GM08714 (cell line): ENCODE measurements around the gene THRA.

Source experiments
- H3K4me3 ChIP-seq: fragments of 200-500 bp; sonication (Bioruptor generic); 2 replicates; pipeline ENCODE4 v1.5.1; 2014; ENCODE audit warnings: mild to moderate bottlenecking, low read length, inconsistent platforms
- ZNF274 ChIP-seq: IDR thresholded peaks from 2 replicates; pipeline ENCODE4 v1.6.1; 2012; ENCODE audit warnings: mild to moderate bottlenecking, low read depth, low read length

Gene THRA

DNA sequence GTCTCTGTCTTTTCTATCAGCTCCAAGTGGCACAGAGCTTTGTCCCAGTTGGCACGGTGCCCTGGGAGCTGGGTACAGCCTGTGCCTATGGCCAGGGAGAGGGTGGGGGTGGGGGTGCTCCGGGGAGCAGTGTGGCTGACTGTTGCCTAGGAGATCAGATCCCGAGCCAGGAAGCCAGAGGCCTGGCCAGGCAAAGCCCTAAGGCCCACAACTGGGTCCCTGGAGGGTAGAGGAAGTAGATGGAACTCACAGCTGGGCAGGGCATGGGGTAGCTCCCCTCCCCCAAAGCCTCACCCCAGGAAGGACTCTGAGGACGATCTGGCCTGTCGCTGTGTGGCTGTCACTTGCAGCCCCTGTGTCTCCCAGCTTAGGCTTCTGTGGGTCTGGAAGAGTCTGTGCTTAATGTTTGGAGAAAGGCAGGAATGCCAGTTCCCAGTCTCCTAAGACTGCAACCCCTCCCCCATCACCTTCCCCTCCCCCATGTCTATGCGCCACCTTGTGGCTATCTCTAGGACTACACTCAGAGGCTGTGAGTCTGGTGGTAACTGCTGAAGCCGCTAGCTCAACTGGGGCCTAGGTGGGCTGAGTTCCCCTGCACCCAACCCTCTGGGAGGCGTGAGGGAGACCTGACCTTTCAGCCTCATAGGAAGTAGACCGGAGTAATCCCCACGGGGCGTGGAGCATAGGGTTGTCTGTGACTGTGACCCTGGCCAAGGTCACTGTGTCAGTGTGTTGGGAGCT is 12.6 kb downstream of the THRA start:
- H3K4me3 ChIP-seq, result no peak overlapping the region

GRCh38 chr17:40075942-40076498 is 13.3 kb downstream of the THRA start:
- TF ChIP-seq ZNF274, result no peak
- H3K4me3 ChIP-seq, result no peak overlapping the region

More for the DNA sequence above, 12.6 kb downstream of the THRA start:
- no peak for TF ChIP-seq ZNF274

DNA sequence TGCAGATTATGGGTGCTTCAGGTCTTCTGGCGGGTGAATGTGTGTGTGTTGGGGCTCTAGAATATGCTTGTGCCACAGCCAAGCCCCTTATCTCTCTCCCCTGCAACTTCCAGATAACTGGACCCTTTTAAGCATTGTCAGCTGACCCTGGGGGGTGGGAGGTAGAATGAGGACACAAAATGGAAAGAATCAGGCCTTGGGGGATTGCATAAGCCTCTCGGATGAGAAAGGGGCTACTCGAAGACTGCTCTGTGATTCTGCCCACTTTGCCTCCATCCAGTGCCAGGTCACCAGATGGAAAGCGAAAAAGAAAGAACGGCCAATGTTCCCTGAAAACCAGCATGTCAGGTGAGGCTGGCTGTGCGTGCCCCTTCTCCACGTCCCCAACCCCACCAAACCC is 13.8 kb downstream of the THRA start:
- TF ChIP-seq ZNF274, result no peak
- no peak overlapping the region for H3K4me3 ChIP-seq

DNA sequence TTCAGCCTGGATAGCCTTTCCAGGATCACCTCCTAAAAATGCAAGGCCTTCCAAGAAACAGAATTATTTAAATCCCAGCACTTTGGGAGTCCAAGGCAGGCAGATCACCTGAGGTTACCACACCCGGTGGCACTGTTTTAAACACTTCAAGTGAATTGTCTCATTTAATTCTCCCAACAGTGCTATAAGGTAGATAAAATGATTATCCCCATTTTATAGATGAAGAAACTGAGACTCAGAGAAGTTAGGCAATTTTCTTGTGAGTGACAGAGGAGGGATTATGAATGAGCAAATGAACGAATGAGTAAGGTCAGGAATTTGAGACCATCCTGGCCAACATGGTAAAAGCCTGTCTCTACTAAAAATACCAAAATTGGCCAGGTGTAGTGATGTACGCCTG is 16.8 kb downstream of the THRA start:
- no peak overlapping the region for H3K4me3 ChIP-seq
- TF ChIP-seq ZNF274, result no peak

GRCh38 chr17:40084477-40084876 is 21.7 kb downstream of the THRA start:
- TF ChIP-seq ZNF274, result no peak

GRCh38 chr17:40086150-40087044 is 23.6 kb downstream of the THRA start:
- H3K4me3 ChIP-seq, result no peak overlapping the region

More at GRCh38 chr17:40084477-40084876, 21.7 kb downstream of the THRA start:
- no peak overlapping the region for H3K4me3 ChIP-seq

DNA sequence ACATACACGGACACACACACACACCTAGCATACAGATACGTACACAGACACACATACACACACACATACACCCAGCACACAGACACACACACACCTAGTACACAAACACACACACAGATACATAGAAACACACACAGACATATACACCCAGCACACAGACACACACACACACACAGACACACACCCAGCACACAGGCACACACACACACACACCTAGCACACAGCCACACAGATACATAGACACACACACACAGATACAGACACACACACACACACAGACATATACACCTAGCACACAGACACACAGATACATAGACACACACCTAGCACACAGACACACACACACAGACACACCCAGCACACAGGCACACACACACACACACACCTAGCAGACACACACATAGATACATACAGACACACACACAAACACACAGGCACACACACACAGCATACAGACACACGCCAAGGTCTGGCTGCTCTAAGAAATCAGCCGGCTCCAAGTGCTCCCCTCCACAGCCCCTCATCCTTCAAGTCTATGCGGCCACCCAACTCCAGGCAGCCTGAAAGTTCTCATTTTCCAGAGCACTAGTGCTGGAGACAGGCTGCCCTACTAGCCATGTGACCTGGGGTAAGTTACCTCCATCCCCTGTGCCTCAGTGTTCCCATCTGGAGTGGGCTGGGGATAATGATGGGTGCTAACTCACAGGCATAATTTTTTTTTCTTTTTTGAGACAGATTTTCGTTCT is 24.5 kb downstream of the THRA start:
- TF ChIP-seq ZNF274, result no peak

More at GRCh38 chr17:40086150-40087044, 23.6 kb downstream of the THRA start:
- TF ChIP-seq ZNF274, result no peak

GRCh38 chr17:40087903-40088718 is 25.3 kb downstream of the THRA start:
- TF ChIP-seq ZNF274, result no peak
- H3K4me3 ChIP-seq, result no peak overlapping the region

More for the DNA sequence above, 24.5 kb downstream of the THRA start:
- no peak overlapping the region for H3K4me3 ChIP-seq

GRCh38 chr17:40089077-40089895 is 26.5 kb downstream of the THRA start:
- TF ChIP-seq ZNF274, result no peak
- H3K4me3 ChIP-seq, result no peak overlapping the region

GRCh38 chr17:40090237-40091119 is 27.7 kb downstream of the THRA start:
- TF ChIP-seq ZNF274, result no peak
- no peak overlapping the region for H3K4me3 ChIP-seq

DNA sequence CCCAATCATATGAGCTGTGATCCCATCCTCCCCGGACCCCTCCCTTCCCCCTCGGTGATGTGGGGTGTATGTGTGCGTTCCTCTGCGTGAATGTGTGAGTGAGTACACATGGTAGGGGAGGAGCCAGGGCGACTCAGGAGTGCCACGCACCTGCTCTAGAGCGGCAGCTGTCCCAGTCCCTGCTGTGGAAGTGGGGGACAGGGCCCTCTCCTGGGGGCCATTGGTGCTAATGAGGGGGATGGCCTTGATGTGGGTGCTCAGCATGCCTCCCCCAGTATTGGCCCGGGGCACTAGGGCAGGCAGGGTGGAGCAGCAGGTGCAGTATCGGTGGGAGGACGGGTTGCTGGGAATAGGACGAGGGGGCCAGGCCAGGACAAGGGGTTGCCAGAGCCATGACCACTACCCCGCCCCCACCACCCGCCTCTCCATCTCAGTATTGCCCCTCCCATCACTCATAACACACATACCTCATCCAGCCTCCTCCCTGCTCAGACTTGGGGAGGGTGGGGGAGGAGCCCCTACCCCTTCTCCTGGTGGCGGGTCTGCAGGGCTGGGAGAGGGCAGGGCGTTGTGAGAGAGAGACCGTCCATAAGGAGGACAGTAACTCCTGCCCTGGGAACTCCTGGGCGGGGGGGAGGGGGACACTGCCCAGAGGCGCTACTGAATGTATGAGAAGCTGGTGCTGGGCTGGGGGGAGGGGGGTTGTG is 29.1 kb downstream of the THRA start:
- H3K4me3 ChIP-seq, result no peak overlapping the region
- TF ChIP-seq ZNF274, result no peak
